Lower lobe of right lung (tissue), 2 donors: ENCODE measurements around the gene CCDC81. TPM values are rescaled to one million over a fixed set of nuclear protein-coding genes. Genes with fewer than 3 reads are reported as not detected.
"Not testable (repeated sequence)": the region's sequence is repeated elsewhere in the genome, so short reads cannot be mapped to it uniquely, and the experiment has no call there.

Experiments
- ATAC-seq, 2 donors: fragments of 200-7000 bp; cut with Tn5 transposase; one replicate each; pipeline ENCODE4 v1.9.1; 2020 to 2022; ENCODE audit warnings: mild to moderate bottlenecking in 2 of 2, moderate library complexity in 2 of 2
- DNase-seq: peaks from one replicate; pipeline ENCODE4 v3.0.0-alpha.2; 2020
- H3K27ac ChIP-seq: fragments of 200-600 bp; one replicate; pipeline ENCODE4 v1.8.0; 2022
- H3K27me3 ChIP-seq: fragments of 200-600 bp; one replicate; pipeline ENCODE4 v1.8.0; 2022; ENCODE audit warnings: low read depth
- H3K36me3 ChIP-seq: fragments of 200-600 bp; one replicate; pipeline ENCODE4 v1.8.0; 2022; ENCODE audit warnings: mild to moderate bottlenecking
- H3K4me1 ChIP-seq: fragments of 200-600 bp; one replicate; pipeline ENCODE4 v1.8.0; 2022
- H3K4me3 ChIP-seq: fragments of 200-600 bp; one replicate; pipeline ENCODE4 v1.8.0; 2022; ENCODE audit warnings: mild to moderate bottlenecking
- H3K9me3 ChIP-seq: fragments of 200-600 bp; one replicate; pipeline ENCODE4 v1.8.0; 2022
- CTCF ChIP-seq: fragments of 200-600 bp; IDR thresholded peaks from one replicate; pipeline ENCODE4 v1.8.0; 2022; ENCODE audit warnings: antibody characterized with exemption, mild to moderate bottlenecking
- intact Hi-C: fragments of 100-400 bp; cut with DNase I; formaldehyde crosslinking; loops from one replicate; pipeline ENCODE4 v1.11.0; 2022
- total RNA-seq: library from RNA; stranded (reverse); fragmentation: NEBNext Ultra II Directional; extraction: Animal tissue kit (Norgen Biotek cat#: 25700); gene quantifications from one replicate; pipeline ENCODE4 v1.2.1, GENCODE V29; 2021
- donor health status: DM: no; HTN: yes; CAD: no; lungs with severe emphysema.

CCDC81 gene
- total RNA-seq, 1 donor from 2014 or later: 4.8 TPM

- no peak for DNase-seq
- Histone ChIP-seq H3K4me1 (no peaks in the 10 kb centered on the region), H3K27ac (no peak overlapping the region), H3K9me3 (no peaks in the 10 kb centered on the region), H3K36me3 (no peaks in the 10 kb centered on the region), H3K27me3 (no peaks in the 10 kb centered on the region), H3K4me3 (no peak overlapping the region)
- no peak for ATAC-seq
- intact Hi-C loops: no loop called here
- TF ChIP-seq CTCF: no peak
These were observed 23.4 kb downstream of the CCDC81 start for GRCh38 chr11:86398106-86398505.

GRCh38 chr11:86403458-86403857, 28.8 kb downstream of the CCDC81 start:
- no peaks in the 10 kb centered on the region for H3K27me3 ChIP-seq
- H3K4me1 ChIP-seq: no peaks in the 10 kb centered on the region
- H3K36me3 ChIP-seq: no peaks in the 10 kb centered on the region
- no peak overlapping the region for H3K27ac ChIP-seq
- intact Hi-C loops: no loop called here
- ATAC-seq (no peak), DNase-seq (no peak)
- H3K4me3 ChIP-seq: no peak overlapping the region
- no peaks in the 10 kb centered on the region for H3K9me3 ChIP-seq
- TF ChIP-seq CTCF: no peak

- no peak overlapping the region for H3K27ac ChIP-seq
- TF ChIP-seq CTCF: no peak
- intact Hi-C loops: no loop called here
- no peaks in the 10 kb centered on the region for H3K9me3 ChIP-seq
- no peaks in the 10 kb centered on the region for H3K4me1 ChIP-seq
- no peaks in the 10 kb centered on the region for H3K27me3 ChIP-seq
- no peaks in the 10 kb centered on the region for H3K36me3 ChIP-seq
- no peak overlapping the region for H3K4me3 ChIP-seq
- DNase-seq: no peak
- no peak for ATAC-seq
These were observed 34.2 kb downstream of the CCDC81 start for GRCh38 chr11:86408845-86409244.

GRCh38 chr11:86414032-86414431, 39.3 kb downstream of the CCDC81 start:
- Histone ChIP-seq H3K27me3 (no peaks in the 10 kb centered on the region), H3K9me3 (no peaks in the 10 kb centered on the region), H3K4me3 (no peak overlapping the region), H3K4me1 (no peaks in the 10 kb centered on the region), H3K27ac (no peak overlapping the region), H3K36me3 (no peaks in the 10 kb centered on the region)
- ATAC-seq (no peak), DNase-seq (no peak)
- intact Hi-C loops: no loop called here
- TF ChIP-seq CTCF: no peak

GRCh38 chr11:86415026-86415425, 40.3 kb downstream of the CCDC81 start:
- no peak for TF ChIP-seq CTCF
- ATAC-seq (no peak), DNase-seq (no peak)
- Histone ChIP-seq H3K27me3 (no peaks in the 10 kb centered on the region), H3K4me3 (no peak overlapping the region), H3K4me1 (no peaks in the 10 kb centered on the region), H3K27ac (no peak overlapping the region), H3K9me3 (no peaks in the 10 kb centered on the region), H3K36me3 (no peaks in the 10 kb centered on the region)
- intact Hi-C loops: no loop called here

GRCh38 chr11:86416494-86416893, 41.8 kb downstream of the CCDC81 start:
- Histone ChIP-seq H3K27me3 (no peaks in the 10 kb centered on the region), H3K4me1 (no peaks in the 10 kb centered on the region), H3K4me3 (no peak overlapping the region), H3K27ac (no peak overlapping the region), H3K36me3 (no peaks in the 10 kb centered on the region), H3K9me3 (no peaks in the 10 kb centered on the region)
- TF ChIP-seq CTCF: no peak
- intact Hi-C loops: no loop called here
- ATAC-seq (no peak), DNase-seq (no peak)

- H3K36me3 ChIP-seq, H3K27ac ChIP-seq, H3K9me3 ChIP-seq, intact Hi-C loops, H3K4me3 ChIP-seq, DNase-seq, H3K4me1 ChIP-seq, H3K27me3 ChIP-seq, ATAC-seq: not testable (repeated sequence)
These were observed 42.3 kb downstream of the CCDC81 start for GRCh38 chr11:86416951-86417350.
